ENCODE results near the gene TUSC2. TPM values are rescaled to one million over a fixed set of nuclear protein-coding genes. Genes with fewer than 3 reads are reported as not detected.
A peak's percentile ranks its signal among the peaks of the same experiment; 100 is the strongest.

TUSC2 gene
- total and polyA plus RNA-seq, 9 of the 15 experiments (the other 6 are each of a cell fraction or from before 2014, with no cell fraction given), result 2.8 to 67.5 (median 25.8) TPM

DNA sequence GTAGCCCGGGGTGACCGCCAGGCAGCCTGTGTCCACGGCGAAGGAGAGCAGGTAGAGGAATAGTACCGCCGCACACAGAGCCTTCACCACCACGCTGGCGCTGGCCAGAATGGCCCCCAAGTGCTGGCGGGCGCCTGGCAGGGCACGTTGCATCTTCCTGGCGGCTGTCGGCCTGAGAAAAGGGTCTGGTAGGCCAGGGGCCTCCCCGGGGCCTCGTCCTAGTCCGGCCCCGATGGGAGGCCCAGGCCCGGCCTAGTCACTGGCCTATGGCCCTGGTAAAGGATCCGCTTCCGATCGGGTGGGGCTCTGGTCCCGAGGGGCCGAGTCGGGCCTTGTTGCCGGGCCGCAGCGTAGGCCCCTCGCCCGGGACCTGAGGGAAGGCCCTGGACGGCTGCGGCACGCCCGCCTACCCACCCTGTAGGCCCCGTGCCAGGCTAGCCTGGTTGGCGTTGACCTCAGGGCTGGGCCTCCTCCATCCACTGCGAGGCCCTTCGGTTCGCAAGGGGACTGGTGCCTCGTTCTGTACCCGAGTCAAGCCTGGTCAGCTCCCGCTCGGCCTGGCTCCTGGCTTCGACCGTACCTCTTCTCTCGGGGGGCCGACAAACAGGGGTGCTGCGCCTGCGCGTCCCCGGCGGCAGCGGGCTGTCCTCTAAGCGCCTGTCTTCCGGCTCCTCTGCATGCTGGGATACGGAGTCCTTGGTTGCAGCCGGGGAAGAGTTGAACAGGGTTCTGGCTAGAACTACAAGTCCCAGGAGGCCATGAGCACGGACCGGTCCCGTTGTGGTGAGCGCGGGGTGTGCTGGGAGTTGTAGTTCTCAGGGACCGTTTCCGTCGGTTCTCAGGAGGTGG, 31.1 kb upstream of the TUSC2 start, which contains the start of gene TMEM115 (continued):
- TF ChIP-seq PRPF4 (IDR thresholded peaks at IDR 0.05; ENCODE audit: insufficient read depth, low read depth, low read length, poor library complexity, severe bottlenecking) (no peak), ZNF354B (CRISPR knock-in tag; IDR thresholded peaks at IDR 0.05) (0 out of 2 replicates have a peak, but pooled peaks have one; percentile 7), HDAC2 (IDR thresholded peaks at IDR 0.05) (no peak), RHOXF2B (CRISPR knock-in tag; conservative IDR thresholded peaks at IDR 0.05) (no peak), HDAC6 (IDR thresholded peaks at IDR 0.05; ENCODE audit: low read depth, low read length) (no peak), GTF2F1 (IDR thresholded peaks at IDR 0.05; ENCODE audit: low read depth, low read length) (no peak), ZFX (CRISPR knock-in tag; IDR thresholded peaks at IDR 0.05) (peak; percentile 98), ZBTB1 (CRISPR knock-in tag; IDR thresholded peaks at IDR 0.05; ENCODE audit: borderline replicate concordance, low read depth) (no peak), MTA3 (IDR thresholded peaks at IDR 0.05; ENCODE audit: borderline replicate concordance) (peak; percentile 69; the same call in 1 of the 2 replicates), MBD2 (IDR thresholded peaks at IDR 0.05; ENCODE audit: borderline replicate concordance, low read depth) (peak; percentile 97), RBM17 (IDR thresholded peaks at IDR 0.05; ENCODE audit: borderline replicate concordance, low read depth, low read length) (no peak)
- TF ChIP-seq, protein P1, sequence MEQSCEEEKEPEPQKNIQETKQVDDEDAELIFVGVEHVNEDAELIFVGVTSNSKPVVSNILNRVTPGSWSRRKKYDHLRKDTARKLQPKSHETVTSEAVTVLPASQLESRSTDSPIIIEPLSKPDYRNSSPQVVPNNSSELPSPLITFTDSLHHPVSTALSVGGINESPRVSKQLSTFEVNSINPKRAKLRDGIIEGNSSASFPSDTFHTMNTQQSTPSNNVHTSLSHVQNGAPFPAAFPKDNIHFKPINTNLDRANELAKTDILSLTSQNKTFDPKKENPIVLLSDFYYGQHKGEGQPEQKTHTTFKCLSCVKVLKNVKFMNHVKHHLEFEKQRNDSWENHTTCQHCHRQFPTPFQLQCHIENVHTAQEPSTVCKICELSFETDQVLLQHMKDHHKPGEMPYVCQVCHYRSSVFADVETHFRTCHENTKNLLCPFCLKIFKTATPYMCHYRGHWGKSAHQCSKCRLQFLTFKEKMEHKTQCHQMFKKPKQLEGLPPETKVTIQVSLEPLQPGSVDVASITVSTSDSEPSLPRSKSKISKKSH (CRISPR knock-in tag; IDR thresholded peaks at IDR 0.05), result no peak
- TF ChIP-seq, protein P2, sequence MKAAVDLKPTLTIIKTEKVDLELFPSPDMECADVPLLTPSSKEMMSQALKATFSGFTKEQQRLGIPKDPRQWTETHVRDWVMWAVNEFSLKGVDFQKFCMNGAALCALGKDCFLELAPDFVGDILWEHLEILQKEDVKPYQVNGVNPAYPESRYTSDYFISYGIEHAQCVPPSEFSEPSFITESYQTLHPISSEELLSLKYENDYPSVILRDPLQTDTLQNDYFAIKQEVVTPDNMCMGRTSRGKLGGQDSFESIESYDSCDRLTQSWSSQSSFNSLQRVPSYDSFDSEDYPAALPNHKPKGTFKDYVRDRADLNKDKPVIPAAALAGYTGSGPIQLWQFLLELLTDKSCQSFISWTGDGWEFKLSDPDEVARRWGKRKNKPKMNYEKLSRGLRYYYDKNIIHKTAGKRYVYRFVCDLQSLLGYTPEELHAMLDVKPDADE (conservative IDR thresholded peaks at IDR 0.05; ENCODE audit: control insufficient read depth, low read depth, low read length), result peak; percentile 100
- TF ChIP-seq, protein P3, sequence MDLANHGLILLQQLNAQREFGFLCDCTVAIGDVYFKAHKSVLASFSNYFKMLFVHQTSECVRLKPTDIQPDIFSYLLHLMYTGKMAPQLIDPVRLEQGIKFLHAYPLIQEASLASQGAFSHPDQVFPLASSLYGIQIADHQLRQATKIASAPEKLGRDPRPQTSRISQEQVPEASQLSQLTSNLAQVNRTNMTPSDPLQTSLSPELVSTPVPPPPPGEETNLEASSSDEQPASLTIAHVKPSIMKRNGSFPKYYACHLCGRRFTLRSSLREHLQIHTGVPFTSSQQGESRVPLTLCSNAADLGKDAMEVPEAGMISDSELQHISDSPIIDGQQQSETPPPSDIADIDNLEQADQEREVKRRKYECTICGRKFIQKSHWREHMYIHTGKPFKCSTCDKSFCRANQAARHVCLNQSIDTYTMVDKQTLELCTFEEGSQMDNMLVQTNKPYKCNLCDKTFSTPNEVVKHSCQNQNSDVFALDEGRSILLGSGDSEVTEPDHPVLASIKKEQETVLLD (IDR thresholded peaks at IDR 0.05), result peak; percentile 87; the same call in 1 of the 2 replicates
- TF ChIP-seq, protein P4, sequence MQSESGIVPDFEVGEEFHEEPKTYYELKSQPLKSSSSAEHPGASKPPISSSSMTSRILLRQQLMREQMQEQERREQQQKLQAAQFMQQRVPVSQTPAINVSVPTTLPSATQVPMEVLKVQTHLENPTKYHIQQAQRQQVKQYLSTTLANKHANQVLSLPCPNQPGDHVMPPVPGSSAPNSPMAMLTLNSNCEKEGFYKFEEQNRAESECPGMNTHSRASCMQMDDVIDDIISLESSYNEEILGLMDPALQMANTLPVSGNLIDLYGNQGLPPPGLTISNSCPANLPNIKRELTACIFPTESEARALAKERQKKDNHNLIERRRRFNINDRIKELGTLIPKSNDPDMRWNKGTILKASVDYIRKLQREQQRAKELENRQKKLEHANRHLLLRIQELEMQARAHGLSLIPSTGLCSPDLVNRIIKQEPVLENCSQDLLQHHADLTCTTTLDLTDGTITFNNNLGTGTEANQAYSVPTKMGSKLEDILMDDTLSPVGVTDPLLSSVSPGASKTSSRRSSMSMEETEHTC (IDR thresholded peaks at IDR 0.05), result no peak
- TF ChIP-seq, protein P5, sequence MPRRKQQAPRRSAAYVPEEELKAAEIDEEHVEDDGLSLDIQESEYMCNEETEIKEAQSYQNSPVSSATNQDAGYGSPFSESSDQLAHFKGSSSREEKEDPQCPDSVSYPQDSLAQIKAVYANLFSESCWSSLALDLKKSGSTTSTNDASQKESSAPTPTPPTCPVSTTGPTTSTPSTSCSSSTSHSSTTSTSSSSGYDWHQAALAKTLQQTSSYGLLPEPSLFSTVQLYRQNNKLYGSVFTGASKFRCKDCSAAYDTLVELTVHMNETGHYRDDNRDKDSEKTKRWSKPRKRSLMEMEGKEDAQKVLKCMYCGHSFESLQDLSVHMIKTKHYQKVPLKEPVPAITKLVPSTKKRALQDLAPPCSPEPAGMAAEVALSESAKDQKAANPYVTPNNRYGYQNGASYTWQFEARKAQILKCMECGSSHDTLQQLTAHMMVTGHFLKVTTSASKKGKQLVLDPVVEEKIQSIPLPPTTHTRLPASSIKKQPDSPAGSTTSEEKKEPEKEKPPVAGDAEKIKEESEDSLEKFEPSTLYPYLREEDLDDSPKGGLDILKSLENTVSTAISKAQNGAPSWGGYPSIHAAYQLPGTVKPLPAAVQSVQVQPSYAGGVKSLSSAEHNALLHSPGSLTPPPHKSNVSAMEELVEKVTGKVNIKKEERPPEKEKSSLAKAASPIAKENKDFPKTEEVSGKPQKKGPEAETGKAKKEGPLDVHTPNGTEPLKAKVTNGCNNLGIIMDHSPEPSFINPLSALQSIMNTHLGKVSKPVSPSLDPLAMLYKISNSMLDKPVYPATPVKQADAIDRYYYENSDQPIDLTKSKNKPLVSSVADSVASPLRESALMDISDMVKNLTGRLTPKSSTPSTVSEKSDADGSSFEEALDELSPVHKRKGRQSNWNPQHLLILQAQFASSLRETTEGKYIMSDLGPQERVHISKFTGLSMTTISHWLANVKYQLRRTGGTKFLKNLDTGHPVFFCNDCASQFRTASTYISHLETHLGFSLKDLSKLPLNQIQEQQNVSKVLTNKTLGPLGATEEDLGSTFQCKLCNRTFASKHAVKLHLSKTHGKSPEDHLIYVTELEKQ (CRISPR knock-in tag; IDR thresholded peaks at IDR 0.05), result no peak
